Neural cell (in vitro differentiated cells): ENCODE data around the gene HENMT1.

ENCODE experiments used
- EP300 ChIP-seq: fragments of 450-650 bp; conservative IDR thresholded peaks from 2 replicates; pipeline ENCODE4 v1.6.1; 2014; ENCODE audit warnings: antibody characterized with exemption, mild to moderate bottlenecking, moderate library complexity; ENCODE audit not compliant: poor library complexity, severe bottlenecking
- EZH2 ChIP-seq: fragments of 200-600, 300-800 bp; shearing (Covaris generic), sonication (generic); IDR thresholded peaks from 2 replicates; pipeline ENCODE4 v1.6.1; 2014; ENCODE audit warnings: antibody characterized with exemption, low read length, borderline replicate concordance, mild to moderate bottlenecking; ENCODE audit not compliant: insufficient read depth, poor library complexity, severe bottlenecking
- MXI1 ChIP-seq: fragments of 450-650 bp; conservative IDR thresholded peaks from 2 replicates; pipeline ENCODE4 v1.6.1; 2014; ENCODE audit warnings: antibody characterized with exemption, mild to moderate bottlenecking; ENCODE audit not compliant: poor library complexity, severe bottlenecking
- POLR2AphosphoS5 ChIP-seq: IDR thresholded peaks from 2 replicates; pipeline ENCODE4 v1.6.1; 2012
- RAD21 ChIP-seq: fragments of 450-650 bp; conservative IDR thresholded peaks from 2 replicates; pipeline ENCODE4 v1.6.1; 2014; ENCODE audit warnings: antibody characterized with exemption, mild to moderate bottlenecking, moderate library complexity
- TAF1 ChIP-seq: IDR thresholded peaks from 2 replicates; pipeline ENCODE4 v1.6.1; 2012; ENCODE audit warnings: low read depth
- TF ChIP-seq, protein P1 (sequence below): fragments of 450-650 bp; IDR thresholded peaks from 2 replicates; pipeline ENCODE4 v1.5.1; 2014; ENCODE audit warnings: antibody characterized with exemption, mild to moderate bottlenecking, moderate library complexity; ENCODE audit not compliant: poor library complexity, severe bottlenecking
- TF ChIP-seq, protein P2 (sequence below): IDR thresholded peaks from 2 replicates; pipeline ENCODE4 v1.6.1; 2012; ENCODE audit warnings: borderline replicate concordance

DNA sequence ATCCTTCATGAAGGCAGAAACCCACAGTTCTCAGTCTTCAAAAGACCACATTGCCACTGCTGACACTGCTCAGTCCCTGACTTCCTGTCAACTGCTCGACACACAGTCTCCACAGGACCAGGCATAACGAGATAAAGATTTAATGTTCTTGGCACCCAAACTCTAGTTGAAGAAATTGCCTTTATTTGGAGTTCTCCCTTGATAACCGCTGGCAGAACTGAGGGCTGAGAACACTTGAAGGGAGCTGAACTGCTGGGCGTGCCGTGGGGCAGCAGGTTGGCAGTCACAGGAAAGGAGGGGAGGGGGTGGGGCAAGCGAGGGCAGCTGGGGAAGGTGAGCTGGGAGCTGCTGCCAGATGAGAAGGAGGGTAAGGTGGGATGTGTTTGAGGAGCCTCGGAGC lies 15.9 kb downstream of the HENMT1 start:
- TF ChIP-seq, protein P1, sequence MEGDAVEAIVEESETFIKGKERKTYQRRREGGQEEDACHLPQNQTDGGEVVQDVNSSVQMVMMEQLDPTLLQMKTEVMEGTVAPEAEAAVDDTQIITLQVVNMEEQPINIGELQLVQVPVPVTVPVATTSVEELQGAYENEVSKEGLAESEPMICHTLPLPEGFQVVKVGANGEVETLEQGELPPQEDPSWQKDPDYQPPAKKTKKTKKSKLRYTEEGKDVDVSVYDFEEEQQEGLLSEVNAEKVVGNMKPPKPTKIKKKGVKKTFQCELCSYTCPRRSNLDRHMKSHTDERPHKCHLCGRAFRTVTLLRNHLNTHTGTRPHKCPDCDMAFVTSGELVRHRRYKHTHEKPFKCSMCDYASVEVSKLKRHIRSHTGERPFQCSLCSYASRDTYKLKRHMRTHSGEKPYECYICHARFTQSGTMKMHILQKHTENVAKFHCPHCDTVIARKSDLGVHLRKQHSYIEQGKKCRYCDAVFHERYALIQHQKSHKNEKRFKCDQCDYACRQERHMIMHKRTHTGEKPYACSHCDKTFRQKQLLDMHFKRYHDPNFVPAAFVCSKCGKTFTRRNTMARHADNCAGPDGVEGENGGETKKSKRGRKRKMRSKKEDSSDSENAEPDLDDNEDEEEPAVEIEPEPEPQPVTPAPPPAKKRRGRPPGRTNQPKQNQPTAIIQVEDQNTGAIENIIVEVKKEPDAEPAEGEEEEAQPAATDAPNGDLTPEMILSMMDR: no peak
- TF ChIP-seq POLR2AphosphoS5 (no peak), EP300 (no peak), MXI1 (no peak), RAD21 (no peak), EZH2 (no peak), TAF1 (no peak)
- TF ChIP-seq, protein P2, sequence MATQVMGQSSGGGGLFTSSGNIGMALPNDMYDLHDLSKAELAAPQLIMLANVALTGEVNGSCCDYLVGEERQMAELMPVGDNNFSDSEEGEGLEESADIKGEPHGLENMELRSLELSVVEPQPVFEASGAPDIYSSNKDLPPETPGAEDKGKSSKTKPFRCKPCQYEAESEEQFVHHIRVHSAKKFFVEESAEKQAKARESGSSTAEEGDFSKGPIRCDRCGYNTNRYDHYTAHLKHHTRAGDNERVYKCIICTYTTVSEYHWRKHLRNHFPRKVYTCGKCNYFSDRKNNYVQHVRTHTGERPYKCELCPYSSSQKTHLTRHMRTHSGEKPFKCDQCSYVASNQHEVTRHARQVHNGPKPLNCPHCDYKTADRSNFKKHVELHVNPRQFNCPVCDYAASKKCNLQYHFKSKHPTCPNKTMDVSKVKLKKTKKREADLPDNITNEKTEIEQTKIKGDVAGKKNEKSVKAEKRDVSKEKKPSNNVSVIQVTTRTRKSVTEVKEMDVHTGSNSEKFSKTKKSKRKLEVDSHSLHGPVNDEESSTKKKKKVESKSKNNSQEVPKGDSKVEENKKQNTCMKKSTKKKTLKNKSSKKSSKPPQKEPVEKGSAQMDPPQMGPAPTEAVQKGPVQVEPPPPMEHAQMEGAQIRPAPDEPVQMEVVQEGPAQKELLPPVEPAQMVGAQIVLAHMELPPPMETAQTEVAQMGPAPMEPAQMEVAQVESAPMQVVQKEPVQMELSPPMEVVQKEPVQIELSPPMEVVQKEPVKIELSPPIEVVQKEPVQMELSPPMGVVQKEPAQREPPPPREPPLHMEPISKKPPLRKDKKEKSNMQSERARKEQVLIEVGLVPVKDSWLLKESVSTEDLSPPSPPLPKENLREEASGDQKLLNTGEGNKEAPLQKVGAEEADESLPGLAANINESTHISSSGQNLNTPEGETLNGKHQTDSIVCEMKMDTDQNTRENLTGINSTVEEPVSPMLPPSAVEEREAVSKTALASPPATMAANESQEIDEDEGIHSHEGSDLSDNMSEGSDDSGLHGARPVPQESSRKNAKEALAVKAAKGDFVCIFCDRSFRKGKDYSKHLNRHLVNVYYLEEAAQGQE: no peak
